ENCODE data around the gene STOM. TPM values are rescaled to one million over a fixed set of nuclear protein-coding genes. Genes with fewer than 3 reads are reported as not detected.

Gene STOM
- 347 to 503 TPM (median 367 TPM) in 5 replicates for total RNA-seq (2022; extraction: Qiagen RNA extraction)

GRCh38 chr9:121369595-121370265 is at the start of gene STOM:
Gene STOM (minus strand): TSS chr9:121370250. CDS start chr9:121370187, 63 bp downstream.

Other genes with a start within 250 kb of the STOM start
- gene RAB14, start 168.4 kb downstream of the STOM start, total RNA-seq (2022; extraction: Qiagen RNA extraction): 50.1 to 58.1 TPM (median 51.2 TPM) in 5 replicates
- gene GSN, start 102.1 kb downstream of the STOM start, total RNA-seq (2022; extraction: Qiagen RNA extraction): 72.1 to 90.9 TPM (median 86.6 TPM) in 5 replicates
- gene GGTA1, start 129.6 kb upstream of the STOM start, total RNA-seq (2022; extraction: Qiagen RNA extraction): not detected in 5 replicates